Astrocyte (in vitro differentiated cells and primary cell): ENCODE data around the gene NCOA1. TPM values are rescaled to one million over a fixed set of nuclear protein-coding genes. Genes with fewer than 3 reads are reported as not detected.
"Not testable (repeated sequence)": the region's sequence is repeated elsewhere in the genome, so short reads cannot be mapped to it uniquely, and the experiment has no call there.

Experiments used
- DNase-seq: peaks from one replicate; pipeline ENCODE4 v3.0.0-alpha.2; 2010; ENCODE audit warnings: low read depth
- FAIRE-seq: peaks from 2 replicates; lab custom pipeline; 2011; peaks lifted over from hg19 to GRCh38; lab: Jason Lieb, UNC
- H2AFZ ChIP-seq: 2 replicates; pipeline ENCODE4 v1.6.0; 2012; ENCODE audit warnings: low read depth, low read length, inconsistent platforms
- H3K27ac ChIP-seq: 2 replicates; pipeline ENCODE4 v1.5.1; 2011; ENCODE audit warnings: low read depth, low read length, inconsistent platforms
- H3K27me3 ChIP-seq: 2 replicates; pipeline ENCODE4 v1.6.0; 2011; ENCODE audit warnings: low read length, inconsistent platforms; ENCODE audit not compliant: insufficient read depth
- H3K36me3 ChIP-seq: 2 replicates; pipeline ENCODE4 v1.5.1; 2011; ENCODE audit warnings: low read length, inconsistent platforms; ENCODE audit not compliant: insufficient read depth
- H3K4me1 ChIP-seq: 2 replicates; pipeline ENCODE4 v1.5.1; 2011; ENCODE audit warnings: low read length, inconsistent platforms; ENCODE audit not compliant: insufficient read depth
- H3K4me2 ChIP-seq: 2 replicates; pipeline ENCODE4 v1.6.0; 2012; ENCODE audit warnings: low read length, inconsistent platforms
- H3K4me3 ChIP-seq: 2 replicates; pipeline ENCODE4 v1.5.1; 2011; ENCODE audit warnings: low read depth, mild to moderate bottlenecking, low read length, inconsistent platforms; ENCODE audit not compliant: insufficient read depth
- H3K79me2 ChIP-seq: 2 replicates; pipeline ENCODE4 v1.6.0; 2012; ENCODE audit warnings: mild to moderate bottlenecking, low read length, inconsistent platforms; ENCODE audit not compliant: insufficient read depth
- H3K9ac ChIP-seq: 2 replicates; pipeline ENCODE4 v1.6.0; 2012; ENCODE audit warnings: mild to moderate bottlenecking, low read length, inconsistent platforms
- H3K9me3 ChIP-seq: 2 replicates; pipeline ENCODE4 v1.5.1; 2012; ENCODE audit warnings: low read depth, mild to moderate bottlenecking, low read length, inconsistent platforms; ENCODE audit not compliant: insufficient read depth
- H4K20me1 ChIP-seq: 2 replicates; pipeline ENCODE4 v1.6.0; 2012; ENCODE audit warnings: low read length, inconsistent platforms; ENCODE audit not compliant: insufficient read depth
- H3K27ac Mint-ChIP-seq: one replicate; pipeline ENCODE4 v1.8.0; 2021; ENCODE audit warnings: mild to moderate bottlenecking, mixed read lengths; ENCODE audit not compliant: unreplicated experiment
- H3K27me3 Mint-ChIP-seq: one replicate; pipeline ENCODE4 v1.8.0; 2021; ENCODE audit warnings: low read depth, mixed read lengths; ENCODE audit not compliant: unreplicated experiment
- H3K36me3 Mint-ChIP-seq: one replicate; pipeline ENCODE4 v1.8.0; 2021; ENCODE audit warnings: low read depth, mixed read lengths; ENCODE audit not compliant: unreplicated experiment
- H3K4me1 Mint-ChIP-seq: one replicate; pipeline ENCODE4 v1.8.0; 2021; ENCODE audit warnings: low read depth, mixed read lengths; ENCODE audit not compliant: unreplicated experiment
- H3K4me3 Mint-ChIP-seq: one replicate; pipeline ENCODE4 v1.8.0; 2021; ENCODE audit warnings: mild to moderate bottlenecking, moderate library complexity, mixed read lengths; ENCODE audit not compliant: unreplicated experiment
- H3K9me3 Mint-ChIP-seq: one replicate; pipeline ENCODE4 v1.8.0; 2021; ENCODE audit warnings: mild to moderate bottlenecking, mixed read lengths; ENCODE audit not compliant: unreplicated experiment
- EZH2 ChIP-seq: IDR thresholded peaks from 2 replicates; pipeline ENCODE4 v1.6.1; 2012; ENCODE audit warnings: mild to moderate bottlenecking, low read length, inconsistent platforms; ENCODE audit not compliant: insufficient read depth
- total RNA-seq: library from RNA; stranded (reverse); gene quantifications from 2 replicates; pipeline ENCODE4 v1.2.1, GENCODE V29; 2021
- TF ChIP-seq, protein P1 (sequence below): IDR thresholded peaks from 2 replicates; pipeline ENCODE4 v1.5.1; 2011; ENCODE audit warnings: low read depth, mild to moderate bottlenecking, inconsistent platforms, low read length, moderate library complexity; ENCODE audit not compliant: insufficient read depth

The NCOA1 gene
- total RNA-seq, 1 donor from 2014 or later = 14.7 TPM

DNA sequence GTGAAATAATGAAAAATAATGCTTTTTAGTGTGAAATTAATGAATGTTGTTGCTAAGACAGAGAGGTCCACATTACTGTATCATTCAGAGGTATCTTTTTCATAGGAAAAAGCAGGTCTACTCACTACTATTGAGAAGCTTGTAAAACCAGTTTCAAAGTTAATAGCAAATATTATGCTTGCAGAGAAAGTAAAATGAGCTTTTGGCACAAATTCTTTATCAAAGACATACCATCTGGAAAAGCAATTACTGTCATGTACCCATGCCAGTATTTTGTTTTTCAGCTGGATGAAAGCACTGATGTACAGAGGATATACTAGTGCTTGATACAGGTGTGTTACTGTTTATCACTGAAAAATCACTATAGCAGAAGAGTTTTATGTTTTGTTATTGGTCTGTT is 77.5 kb downstream of the NCOA1 start:
- no peak overlapping the region for H3K27ac Mint-ChIP-seq

DNA sequence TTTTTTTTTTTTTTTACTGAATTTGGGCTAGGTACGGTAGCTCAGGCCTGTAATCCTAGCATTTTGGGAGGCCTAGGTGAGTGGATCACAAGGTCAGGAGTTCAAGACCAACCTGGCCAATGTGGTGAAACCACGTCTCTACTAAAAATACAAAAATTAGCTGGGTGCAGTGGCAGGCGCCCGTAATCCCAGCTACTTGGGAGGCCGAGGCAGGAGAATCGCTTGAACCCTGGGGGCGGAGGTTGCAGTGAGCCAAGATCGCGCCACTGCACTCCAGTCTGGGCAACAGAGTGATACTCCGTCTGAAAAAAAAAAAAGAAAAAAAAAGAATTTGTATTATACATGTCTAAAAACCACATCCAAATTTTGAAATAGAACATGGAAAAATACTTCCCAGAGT is 78.5 kb downstream of the NCOA1 start:
- not testable (repeated sequence) for H3K27ac ChIP-seq, H3K27me3 Mint-ChIP-seq, DNase-seq, FAIRE-seq, H2AFZ ChIP-seq, H3K9me3 ChIP-seq, H3K4me2 ChIP-seq, H3K36me3 ChIP-seq, H4K20me1 ChIP-seq, H3K4me3 Mint-ChIP-seq, H3K27me3 ChIP-seq, H3K9me3 Mint-ChIP-seq, H3K4me3 ChIP-seq, H3K4me1 ChIP-seq, H3K79me2 ChIP-seq, H3K9ac ChIP-seq, H3K27ac Mint-ChIP-seq, H3K4me1 Mint-ChIP-seq
- H3K36me3 Mint-ChIP-seq = peaks cover 11% of the 10 kb centered on the region

More for the DNA sequence above, 77.5 kb downstream of the NCOA1 start:
- H3K9me3 Mint-ChIP-seq = no peaks in the 10 kb centered on the region
- H3K36me3 Mint-ChIP-seq = peaks cover 11% of the 10 kb centered on the region
- no peaks in the 10 kb centered on the region for H3K36me3 ChIP-seq
- FAIRE-seq (no peak), DNase-seq (no peak)
- H3K4me3 Mint-ChIP-seq = no peak overlapping the region
- H3K4me3 ChIP-seq = no peak overlapping the region
- H3K79me2 ChIP-seq = no peaks in the 10 kb centered on the region
- H3K27me3 Mint-ChIP-seq = no peaks in the 10 kb centered on the region
- H3K4me1 Mint-ChIP-seq = no peaks in the 10 kb centered on the region
- no peak overlapping the region for H3K4me2 ChIP-seq
- no peak overlapping the region for H3K9ac ChIP-seq
- no peaks in the 10 kb centered on the region for H4K20me1 ChIP-seq
- H2AFZ ChIP-seq = no peak overlapping the region
- no peak overlapping the region for H3K27ac ChIP-seq
- H3K4me1 ChIP-seq = no peaks in the 10 kb centered on the region
- H3K27me3 ChIP-seq = no peaks in the 10 kb centered on the region
- H3K9me3 ChIP-seq = peaks cover 3% of the 10 kb centered on the region
- TF ChIP-seq, protein P1, sequence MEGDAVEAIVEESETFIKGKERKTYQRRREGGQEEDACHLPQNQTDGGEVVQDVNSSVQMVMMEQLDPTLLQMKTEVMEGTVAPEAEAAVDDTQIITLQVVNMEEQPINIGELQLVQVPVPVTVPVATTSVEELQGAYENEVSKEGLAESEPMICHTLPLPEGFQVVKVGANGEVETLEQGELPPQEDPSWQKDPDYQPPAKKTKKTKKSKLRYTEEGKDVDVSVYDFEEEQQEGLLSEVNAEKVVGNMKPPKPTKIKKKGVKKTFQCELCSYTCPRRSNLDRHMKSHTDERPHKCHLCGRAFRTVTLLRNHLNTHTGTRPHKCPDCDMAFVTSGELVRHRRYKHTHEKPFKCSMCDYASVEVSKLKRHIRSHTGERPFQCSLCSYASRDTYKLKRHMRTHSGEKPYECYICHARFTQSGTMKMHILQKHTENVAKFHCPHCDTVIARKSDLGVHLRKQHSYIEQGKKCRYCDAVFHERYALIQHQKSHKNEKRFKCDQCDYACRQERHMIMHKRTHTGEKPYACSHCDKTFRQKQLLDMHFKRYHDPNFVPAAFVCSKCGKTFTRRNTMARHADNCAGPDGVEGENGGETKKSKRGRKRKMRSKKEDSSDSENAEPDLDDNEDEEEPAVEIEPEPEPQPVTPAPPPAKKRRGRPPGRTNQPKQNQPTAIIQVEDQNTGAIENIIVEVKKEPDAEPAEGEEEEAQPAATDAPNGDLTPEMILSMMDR = no peak
- no peak for TF ChIP-seq EZH2

DNA sequence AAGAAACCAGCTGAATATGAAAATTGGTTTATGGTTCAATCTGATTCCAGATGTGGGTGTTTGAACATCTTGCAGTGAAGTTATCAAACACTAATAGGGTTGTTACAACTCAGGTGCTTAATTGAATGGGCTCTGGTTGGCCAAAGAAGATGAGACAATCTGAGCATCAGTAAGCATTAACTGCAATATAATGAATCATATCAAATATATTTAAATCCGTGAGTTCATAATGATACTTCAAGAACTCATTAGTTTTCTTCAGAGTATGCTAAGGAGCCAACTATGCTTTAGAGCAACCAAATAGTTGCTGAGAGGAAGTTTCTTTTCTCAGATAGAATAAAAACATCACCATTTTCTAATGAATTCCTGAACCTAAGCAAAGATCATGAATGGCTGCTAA is 79.2 kb downstream of the NCOA1 start:
- no peaks in the 10 kb centered on the region for H3K27me3 ChIP-seq
- no peak for FAIRE-seq
- no peaks in the 10 kb centered on the region for H4K20me1 ChIP-seq
- no peak overlapping the region for H3K4me3 Mint-ChIP-seq
- H3K4me1 ChIP-seq = no peaks in the 10 kb centered on the region
- H3K27ac Mint-ChIP-seq = no peak overlapping the region
- H3K9ac ChIP-seq = no peak overlapping the region
- H3K4me2 ChIP-seq = no peak overlapping the region
- H3K4me1 Mint-ChIP-seq = no peaks in the 10 kb centered on the region
- no peaks in the 10 kb centered on the region for H3K79me2 ChIP-seq
- no peaks in the 10 kb centered on the region for H3K9me3 Mint-ChIP-seq
- H3K36me3 ChIP-seq = no peaks in the 10 kb centered on the region
- TF ChIP-seq, protein P1 = no peak
- TF ChIP-seq EZH2 = no peak
- H3K4me3 ChIP-seq = no peak overlapping the region
- H3K27ac ChIP-seq = no peak overlapping the region
- no peak for DNase-seq
- H3K9me3 ChIP-seq = peaks cover 3% of the 10 kb centered on the region
- H3K27me3 Mint-ChIP-seq = no peaks in the 10 kb centered on the region
- no peak overlapping the region for H2AFZ ChIP-seq
- peaks cover 11% of the 10 kb centered on the region for H3K36me3 Mint-ChIP-seq
